Stomach (tissue), 9 donors: ENCODE measurements around the gene XPO5. TPM values are rescaled to one million over a fixed set of nuclear protein-coding genes. Genes with fewer than 3 reads are reported as not detected.
A peak's percentile ranks its signal among the peaks of the same experiment; 100 is the strongest.
"Not testable (repeated sequence)": the region's sequence is repeated elsewhere in the genome, so short reads cannot be mapped to it uniquely, and the experiment has no call there.

Experiments used
- DNase-seq, 2 donors: peaks; one replicate each; pipeline versions ENCODE4 v3.0.0 to v3.0.0-alpha.2; 2013 to 2019
- H3K27ac ChIP-seq, 5 donors: fragments of 200-600 bp in 4 of 5; sonication (generic) in 4 of 5; one replicate each; pipeline ENCODE4 v1.5.1; 2013 to 2019; ENCODE audit warnings: mild to moderate bottlenecking in 1 of 5, moderate library complexity in 1 of 5
- H3K27me3 ChIP-seq, 3 donors: fragments of 200-600 bp; sonication (generic); one replicate each; pipeline ENCODE4 v1.5.1; 2017 to 2019; ENCODE audit warnings: mixed run types in 1 of 3
- H3K36me3 ChIP-seq, 4 donors: fragments of 200-600 bp; sonication (generic); 1 replicate in 3 of 4; 2 replicates in 1 of 4; pipeline ENCODE4 v1.5.1; 2016 to 2019
- H3K4me1 ChIP-seq, 4 donors: fragments of 200-600 bp; sonication (generic); one replicate each; pipeline ENCODE4 v1.5.1; 2016 to 2019
- H3K4me3 ChIP-seq, 4 donors: fragments of 200-600 bp; sonication (generic) in 3 of 4; one replicate each; pipeline ENCODE4 v1.5.1; 2016 to 2019; ENCODE audit warnings: mild to moderate bottlenecking in 1 of 4
- H3K9me3 ChIP-seq, 4 donors: fragments of 200-600 bp; sonication (generic); one replicate each; pipeline ENCODE4 v1.5.1; 2016 to 2019
- CTCF ChIP-seq, 7 experiments: fragments of 450-650 bp in 4 of 7; fragments of 200-600 bp in 3 of 7; sonication (generic) in 3 of 7; IDR thresholded peaks; one replicate each; pipeline ENCODE4 v1.5.1; 2016 to 2019; ENCODE audit warnings: antibody characterized with exemption in 7 of 7, control low read depth in 2 of 7, mild to moderate bottlenecking in 1 of 7
- EP300 ChIP-seq: sonication (generic); formaldehyde crosslinking; IDR thresholded peaks from one replicate; pipeline ENCODE4 v1.6.1; 2017; ENCODE audit warnings: antibody characterized with exemption
- POLR2A ChIP-seq, 4 donors: fragments of 450-650 bp; IDR thresholded peaks; one replicate each; pipeline ENCODE4 v1.6.1; 2016; ENCODE audit warnings: antibody characterized with exemption in 4 of 4, control low read depth in 2 of 4, mild to moderate bottlenecking in 1 of 4, moderate library complexity in 1 of 4
- POLR2AphosphoS5 ChIP-seq, 3 donors: sonication (generic); formaldehyde crosslinking; IDR thresholded peaks; one replicate each; pipeline ENCODE4 v1.6.1; 2016; ENCODE audit warnings: antibody characterized with exemption in 3 of 3
- WGBS, 5 donors: extraction: QIAGEN DNeasy Blood & Tissue Kit in 3 of 5; methylation state at CpG; one replicate each; pipeline versions ENCODE4 v1.1.5 to v1.1.7; 2013 to 2018; 5-methylcytosine and 5-hydroxymethylcytosine counted together
- intact Hi-C: fragments of 100-400 bp; cut with DNase I; formaldehyde crosslinking; loops from one replicate; pipeline ENCODE4 v1.15.1; 2023; ENCODE audit warnings: low total_unique reads
- polyA plus RNA-seq, 3 donors: library from polyadenylated mRNA; stranded (reverse); fragments of 200-250 nt; gene quantifications; one replicate each; pipeline ENCODE4 v1.2.3, GENCODE V29; 2013
- total RNA-seq, 5 donors: library from RNA; depleted of rRNA; stranded (reverse); fragments of >200 nt; gene quantifications; one replicate each; pipeline versions ENCODE4 v1.1.0 to v1.2.3, GENCODE V29; 2014 to 2016
- donor health status: healthy with polysubstance abuse.
- donor health status: Bipolar disorder and iron deficiency.
- donor health status: healthy.

Gene XPO5
- total and polyA plus RNA-seq, 8 donors: 4.6 to 46.1 (median 19.0) TPM

GRCh38 chr6:43502666-43503065 is 73.2 kb downstream of the XPO5 start:
- 71 to 94% (median 91%) methylated on average over 2 to 4 of the region's 4 CpGs for WGBS, 5 donors
- Histone ChIP-seq H3K4me3 (no peak overlapping the region), H3K27ac (no peak overlapping the region), H3K27me3 (peaks cover 0 to 6% (median 0%) of the 10 kb centered on the region in 3 donors), H3K36me3 (peaks cover 65 to 87% (median 83%) of the 10 kb centered on the region in 4 donors), H3K9me3 (no peaks in the 10 kb centered on the region), H3K4me1 (peaks cover 6 to 21% (median 16%) of the 10 kb centered on the region in 4 donors)
- intact Hi-C loops: loop anchor here (10.0 kb wide), 1 partner anchor 238 kb away; no protein-coding TSS in a partner anchor
- no peak for DNase-seq
- no peak for TF ChIP-seq CTCF (IDR thresholded peaks at IDR 0.05)
- TF ChIP-seq EP300: no peak
- no peak for TF ChIP-seq POLR2AphosphoS5 (IDR thresholded peaks at IDR 0.05)
- no peak for TF ChIP-seq POLR2A (IDR thresholded peaks at IDR 0.05)

DNA sequence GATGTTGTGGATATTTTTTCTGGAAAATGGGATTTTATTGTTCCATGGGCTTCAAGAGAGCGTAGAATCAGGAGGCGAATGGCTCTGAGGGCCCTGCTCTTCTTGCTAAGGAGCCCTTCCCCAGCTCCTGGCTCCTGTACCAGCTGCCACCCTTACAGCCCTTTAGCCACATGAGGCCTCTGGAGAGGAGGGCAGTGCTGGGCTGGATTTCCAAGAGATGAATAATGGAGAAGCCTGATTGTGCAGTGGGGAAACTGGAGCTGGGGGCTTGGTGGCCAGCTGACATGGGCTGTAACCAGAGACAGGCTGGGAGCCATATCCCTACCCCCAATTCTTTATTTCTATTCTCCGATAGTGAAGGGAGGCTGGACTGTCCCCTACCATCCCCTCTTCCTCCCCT is 74.9 kb downstream of the XPO5 start:
- DNase-seq: no peak
- Histone ChIP-seq H3K27ac (no peak overlapping the region), H3K27me3 (no peaks in the 10 kb centered on the region), H3K36me3 (peaks cover 65 to 85% (median 84%) of the 10 kb centered on the region in 4 donors), H3K4me3 (no peak overlapping the region), H3K9me3 (no peaks in the 10 kb centered on the region), H3K4me1 (peaks cover 9 to 25% (median 12%) of the 10 kb centered on the region in 4 donors)
- intact Hi-C loops: loop anchor here (10.0 kb wide), 1 partner anchor 236 kb away; no protein-coding TSS in a partner anchor
- TF ChIP-seq CTCF (IDR thresholded peaks at IDR 0.05): no peak
- no peak for TF ChIP-seq POLR2A (IDR thresholded peaks at IDR 0.05)
- no peak for TF ChIP-seq POLR2AphosphoS5 (IDR thresholded peaks at IDR 0.05)
- no peak for TF ChIP-seq EP300
- WGBS, 5 donors: 90 to 100% (median 97%) methylated on average over 3 of the region's 3 CpGs

GRCh38 chr6:43499028-43499815 is 76.6 kb downstream of the XPO5 start:
- peak overlapping the region in 2 of 5 donors; percentile 23 to 38 for H3K27ac ChIP-seq
- intact Hi-C loops: no loop called here
- TF ChIP-seq CTCF (IDR thresholded peaks at IDR 0.05) (no peak), POLR2AphosphoS5 (IDR thresholded peaks at IDR 0.05) (no peak), EP300 (no peak), POLR2A (IDR thresholded peaks at IDR 0.05) (no peak)
- no peaks in the 10 kb centered on the region for H3K27me3 ChIP-seq
- H3K4me1 ChIP-seq: peaks cover 11 to 42% (median 23%) of the 10 kb centered on the region in 4 donors
- 54 to 73% (median 64%) methylated on average over 9 to 12 of the region's 12 CpGs for WGBS, 5 donors
- H3K9me3 ChIP-seq: no peaks in the 10 kb centered on the region
- DNase-seq: no peak
- peaks cover 55 to 68% (median 67%) of the 10 kb centered on the region in 4 donors for H3K36me3 ChIP-seq
- H3K4me3 ChIP-seq: no peak overlapping the region

GRCh38 chr6:43498291-43498690 is 77.5 kb downstream of the XPO5 start:
- H3K9me3 ChIP-seq, DNase-seq, H3K27ac ChIP-seq, intact Hi-C loops, H3K4me3 ChIP-seq, H3K27me3 ChIP-seq: not testable (repeated sequence)
- peaks cover 11 to 46% (median 27%) of the 10 kb centered on the region in 4 donors for H3K4me1 ChIP-seq
- H3K36me3 ChIP-seq: peaks cover 48 to 59% (median 58%) of the 10 kb centered on the region in 4 donors
- 92 to 96% (median 94%) methylated on average over 5 of the region's 5 CpGs for WGBS, 5 donors

GRCh38 chr6:43497689-43498088 is 78.1 kb downstream of the XPO5 start:
- no peak for DNase-seq
- TF ChIP-seq CTCF (IDR thresholded peaks at IDR 0.05) (no peak), POLR2A (IDR thresholded peaks at IDR 0.05) (no peak), POLR2AphosphoS5 (IDR thresholded peaks at IDR 0.05) (no peak), EP300 (no peak)
- Histone ChIP-seq H3K36me3 (peaks cover 42 to 53% (median 52%) of the 10 kb centered on the region in 4 donors), H3K9me3 (no peaks in the 10 kb centered on the region), H3K4me1 (peaks cover 11 to 46% (median 31%) of the 10 kb centered on the region in 4 donors), H3K27ac (no peak overlapping the region), H3K4me3 (no peak overlapping the region), H3K27me3 (no peaks in the 10 kb centered on the region)
- intact Hi-C loops: no loop called here
- WGBS, 5 donors: 94 to 95% (median 94%) methylated on average over 12 of the region's 12 CpGs
